Osteoblast (primary cell): ENCODE data around the gene SERPINB3. TPM values are rescaled to one million over a fixed set of nuclear protein-coding genes. Genes with fewer than 3 reads are reported as not detected.
A peak's percentile ranks its signal among the peaks of the same experiment; 100 is the strongest.
"Not testable (repeated sequence)": the region's sequence is repeated elsewhere in the genome, so short reads cannot be mapped to it uniquely, and the experiment has no call there.

ENCODE experiments used
- DNase-seq: peaks from one replicate; pipeline ENCODE4 v3.0.0; 2011; ENCODE audit warnings: low spot score, mixed read lengths; ENCODE audit not compliant: insufficient read length; ENCODE audit errors: missing footprints
- H2AFZ ChIP-seq: 2 replicates; pipeline ENCODE4 v1.6.0; 2011; ENCODE audit warnings: mild to moderate bottlenecking, low read length
- H3K27ac ChIP-seq: 2 replicates; pipeline ENCODE4 v1.5.1; 2011; ENCODE audit warnings: mild to moderate bottlenecking, low read depth, low read length, moderate library complexity
- H3K27me3 ChIP-seq: 2 replicates; pipeline ENCODE4 v1.6.0; 2012; ENCODE audit warnings: mild to moderate bottlenecking, control low read depth, inconsistent platforms, low read length, moderate library complexity; ENCODE audit not compliant: insufficient read depth
- H3K36me3 ChIP-seq: 2 replicates; pipeline ENCODE4 v1.5.1; 2011; ENCODE audit warnings: mild to moderate bottlenecking, low read length, control low read depth, moderate library complexity; ENCODE audit not compliant: insufficient read depth
- H3K4me1 ChIP-seq: 2 replicates; pipeline ENCODE4 v1.5.1; 2011; ENCODE audit warnings: mild to moderate bottlenecking, low read length, control low read depth, moderate library complexity; ENCODE audit not compliant: insufficient read depth
- H3K4me2 ChIP-seq: 2 replicates; pipeline ENCODE4 v1.6.0; 2011; ENCODE audit warnings: mild to moderate bottlenecking, low read length; ENCODE audit not compliant: insufficient read depth
- H3K4me3 ChIP-seq: fragments of 200-600 bp; sonication (generic); 3 replicates; pipeline ENCODE4 v1.5.1; 2012; ENCODE audit warnings: mild to moderate bottlenecking, low read length, inconsistent platforms; ENCODE audit not compliant: insufficient read depth
- H3K79me2 ChIP-seq: 2 replicates; pipeline ENCODE4 v1.6.0; 2012; ENCODE audit warnings: mild to moderate bottlenecking, low read length, control low read depth, inconsistent platforms; ENCODE audit not compliant: insufficient read depth
- H3K9me3 ChIP-seq: 2 replicates; pipeline ENCODE4 v1.5.1; 2011; ENCODE audit warnings: low read depth, low read length, control low read depth
- H4K20me1 ChIP-seq: 2 replicates; pipeline ENCODE4 v1.6.0; 2012; ENCODE audit warnings: mild to moderate bottlenecking, low read length, control low read depth; ENCODE audit not compliant: insufficient read depth
- CTCF ChIP-seq: IDR thresholded peaks from 2 replicates; pipeline ENCODE4 v1.5.1; 2011; ENCODE audit warnings: mild to moderate bottlenecking, low read depth, low read length, moderate library complexity; ENCODE audit errors: extremely low read depth
- total RNA-seq: library from RNA; depleted of rRNA; stranded (reverse); fragments of >200 nt; gene quantifications from 2 replicates; pipeline ENCODE4 v1.2.3, GENCODE V29; 2012

Gene SERPINB3
- not detected in 2 replicates for total RNA-seq

GRCh38 chr18:63661750-63662149 lies at the start of gene SERPINB3:
Gene SERPINB3 (minus strand): TSS chr18:63661893. CDS start chr18:63661216, 677 bp downstream.
- H3K4me2 ChIP-seq, DNase-seq, H3K79me2 ChIP-seq, H3K4me3 ChIP-seq, H4K20me1 ChIP-seq, H3K9me3 ChIP-seq, H2AFZ ChIP-seq, H3K27ac ChIP-seq, H3K36me3 ChIP-seq, H3K4me1 ChIP-seq, H3K27me3 ChIP-seq: not testable (repeated sequence)

GRCh38 chr18:63708650-63709049 lies 47.0 kb upstream of the SERPINB3 start:
- no peak for TF ChIP-seq CTCF
- Histone ChIP-seq H3K36me3 (no peaks in the 10 kb centered on the region), H3K27me3 (no peaks in the 10 kb centered on the region), H4K20me1 (no peaks in the 10 kb centered on the region), H3K4me2 (peak overlapping the region; percentile 6), H3K4me1 (peaks cover 12% of the 10 kb centered on the region), H3K79me2 (no peaks in the 10 kb centered on the region), H3K27ac (peak overlapping the region; percentile 64), H3K9me3 (no peaks in the 10 kb centered on the region), H2AFZ (peak overlapping the region; percentile 38), H3K4me3 (no peak overlapping the region)
- DNase-seq = no peak

DNA sequence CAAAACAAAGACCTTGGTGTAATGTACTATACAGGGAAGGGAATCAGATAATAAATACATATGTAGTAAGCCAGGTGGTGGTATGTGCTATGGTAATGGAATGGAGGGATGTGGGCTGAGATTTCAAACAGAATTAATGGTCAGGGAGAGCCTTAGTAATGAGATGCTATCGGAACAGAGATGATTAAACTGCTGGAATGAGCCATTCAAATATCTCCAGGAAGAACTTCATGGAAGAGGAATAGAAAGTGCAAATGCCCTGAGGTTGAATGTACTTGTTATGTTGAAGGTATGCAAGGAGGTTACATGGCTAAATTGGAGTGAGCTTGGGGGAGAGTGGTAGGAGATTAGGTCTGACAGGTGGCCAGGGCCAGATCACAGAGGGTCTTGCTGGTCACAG lies 46.1 kb upstream of the SERPINB3 start:
- Histone ChIP-seq H2AFZ (no peak overlapping the region), H3K36me3 (no peaks in the 10 kb centered on the region), H3K27me3 (no peaks in the 10 kb centered on the region), H3K4me1 (peaks cover 12% of the 10 kb centered on the region), H3K27ac (peak overlapping the region; percentile 64), H4K20me1 (no peaks in the 10 kb centered on the region), H3K79me2 (no peaks in the 10 kb centered on the region), H3K9me3 (no peaks in the 10 kb centered on the region), H3K4me2 (no peak overlapping the region), H3K4me3 (no peak overlapping the region)
- DNase-seq = no peak
- TF ChIP-seq CTCF = no peak

- Histone ChIP-seq H3K4me2 (peak overlapping the region; percentile 37), H3K27me3 (no peaks in the 10 kb centered on the region), H3K36me3 (no peaks in the 10 kb centered on the region), H3K27ac (no peak overlapping the region), H2AFZ (no peak overlapping the region), H3K9me3 (no peaks in the 10 kb centered on the region), H3K79me2 (no peaks in the 10 kb centered on the region), H3K4me1 (peaks cover 12% of the 10 kb centered on the region), H3K4me3 (no peak overlapping the region), H4K20me1 (no peaks in the 10 kb centered on the region)
- DNase-seq = no peak
- no peak for TF ChIP-seq CTCF
Observed at GRCh38 chr18:63705401-63705800, 43.7 kb upstream of the SERPINB3 start.
